ENCODE results near the gene SLC5A2.

DNA sequence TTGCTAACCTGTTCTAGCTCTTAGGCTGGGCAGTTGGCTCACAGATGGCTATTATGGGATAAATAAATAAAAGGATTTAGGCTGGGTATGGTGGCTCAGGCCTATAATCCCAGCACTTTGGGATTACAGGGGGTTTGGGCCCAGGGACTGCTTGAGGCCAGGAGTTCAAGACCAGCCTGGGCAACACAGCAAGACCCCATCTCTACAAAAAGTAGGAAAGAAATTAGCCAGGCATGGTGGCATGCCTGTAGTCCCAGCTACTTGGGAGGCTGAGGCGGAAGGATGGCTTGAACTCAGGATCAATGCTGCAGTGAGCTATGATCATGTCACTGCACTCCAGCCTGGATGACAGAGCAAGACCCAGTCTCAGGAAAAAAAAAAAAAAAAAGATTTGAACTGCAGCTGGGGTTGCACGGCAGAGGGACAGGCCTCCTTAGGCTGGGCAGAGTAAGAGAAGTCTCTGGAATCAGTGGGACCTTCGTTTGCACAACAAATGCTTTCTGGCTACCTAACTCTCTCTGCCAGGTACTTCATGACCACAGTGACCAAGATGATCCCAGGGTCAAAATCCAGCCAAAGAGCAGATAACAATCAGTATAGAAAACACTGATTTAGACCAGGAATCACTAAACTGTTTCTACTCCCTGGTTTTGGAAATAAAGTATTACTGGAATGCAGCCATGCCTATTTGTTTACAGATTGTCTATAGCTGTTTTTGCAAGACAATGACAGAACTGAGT lies 18.5 kb downstream of the SLC5A2 start:
- TF ChIP-seq, protein P1, sequence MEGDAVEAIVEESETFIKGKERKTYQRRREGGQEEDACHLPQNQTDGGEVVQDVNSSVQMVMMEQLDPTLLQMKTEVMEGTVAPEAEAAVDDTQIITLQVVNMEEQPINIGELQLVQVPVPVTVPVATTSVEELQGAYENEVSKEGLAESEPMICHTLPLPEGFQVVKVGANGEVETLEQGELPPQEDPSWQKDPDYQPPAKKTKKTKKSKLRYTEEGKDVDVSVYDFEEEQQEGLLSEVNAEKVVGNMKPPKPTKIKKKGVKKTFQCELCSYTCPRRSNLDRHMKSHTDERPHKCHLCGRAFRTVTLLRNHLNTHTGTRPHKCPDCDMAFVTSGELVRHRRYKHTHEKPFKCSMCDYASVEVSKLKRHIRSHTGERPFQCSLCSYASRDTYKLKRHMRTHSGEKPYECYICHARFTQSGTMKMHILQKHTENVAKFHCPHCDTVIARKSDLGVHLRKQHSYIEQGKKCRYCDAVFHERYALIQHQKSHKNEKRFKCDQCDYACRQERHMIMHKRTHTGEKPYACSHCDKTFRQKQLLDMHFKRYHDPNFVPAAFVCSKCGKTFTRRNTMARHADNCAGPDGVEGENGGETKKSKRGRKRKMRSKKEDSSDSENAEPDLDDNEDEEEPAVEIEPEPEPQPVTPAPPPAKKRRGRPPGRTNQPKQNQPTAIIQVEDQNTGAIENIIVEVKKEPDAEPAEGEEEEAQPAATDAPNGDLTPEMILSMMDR (IDR thresholded peaks at IDR 0.05; ENCODE audit: borderline replicate concordance, extremely low read depth, low read length, poor library complexity, severe bottlenecking): no peak
- no peak for TF ChIP-seq EZH2 (IDR thresholded peaks at IDR 0.05; ENCODE audit: borderline replicate concordance, low read depth, low read length, severe bottlenecking)

All from DND-41 (cell line).